HAP-1 (cell line): ENCODE measurements around the gene SLC35E4.
"Not testable (repeated sequence)": the region's sequence is repeated elsewhere in the genome, so short reads cannot be mapped to it uniquely, and the experiment has no call there.

Experiments used
- DNase-seq, 2 experiments: peaks; one replicate each; pipeline ENCODE4 v3.0.0-alpha.2; 2016 to 2020; ENCODE audit warnings: low spot score in 2 of 2
- H3K27me3 ChIP-seq: fragments of 250-450 bp; sonication (Bioruptor Pico); 2 replicates; pipeline ENCODE4 v1.5.1; 2020; ENCODE audit warnings: low read depth, mild to moderate bottlenecking, moderate library complexity
- H3K36me3 ChIP-seq: fragments of 250-450 bp; sonication (Bioruptor Pico); replicated peaks from 2 replicates; pipeline ENCODE4 v1.5.1; 2020; ENCODE audit warnings: mild to moderate bottlenecking
- H3K4me1 ChIP-seq: fragments of 250-450 bp; sonication (Bioruptor Pico); 2 replicates; pipeline ENCODE4 v1.5.1; 2020; ENCODE audit warnings: mild to moderate bottlenecking
- H3K4me3 ChIP-seq: fragments of 250-450 bp; sonication (Bioruptor Pico); 2 replicates; pipeline ENCODE4 v1.5.1; 2020; ENCODE audit warnings: mild to moderate bottlenecking, moderate library complexity
- H3K9me3 ChIP-seq: fragments of 250-450 bp; sonication (Bioruptor Pico); 2 replicates; pipeline ENCODE4 v1.5.1; 2020; ENCODE audit warnings: mild to moderate bottlenecking, moderate library complexity
- in situ Hi-C: fragments of 300-500 bp; cut with MboI; formaldehyde crosslinking; loops from 3 replicates; pipeline ENCODE4 v1.14.3; 2020; ENCODE audit warnings: low sequenced_read_pairs, inconsistent platforms, mixed read lengths

SLC35E4 gene, protein sequence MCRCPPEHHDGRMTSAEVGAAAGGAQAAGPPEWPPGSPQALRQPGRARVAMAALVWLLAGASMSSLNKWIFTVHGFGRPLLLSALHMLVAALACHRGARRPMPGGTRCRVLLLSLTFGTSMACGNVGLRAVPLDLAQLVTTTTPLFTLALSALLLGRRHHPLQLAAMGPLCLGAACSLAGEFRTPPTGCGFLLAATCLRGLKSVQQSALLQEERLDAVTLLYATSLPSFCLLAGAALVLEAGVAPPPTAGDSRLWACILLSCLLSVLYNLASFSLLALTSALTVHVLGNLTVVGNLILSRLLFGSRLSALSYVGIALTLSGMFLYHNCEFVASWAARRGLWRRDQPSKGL

DNA sequence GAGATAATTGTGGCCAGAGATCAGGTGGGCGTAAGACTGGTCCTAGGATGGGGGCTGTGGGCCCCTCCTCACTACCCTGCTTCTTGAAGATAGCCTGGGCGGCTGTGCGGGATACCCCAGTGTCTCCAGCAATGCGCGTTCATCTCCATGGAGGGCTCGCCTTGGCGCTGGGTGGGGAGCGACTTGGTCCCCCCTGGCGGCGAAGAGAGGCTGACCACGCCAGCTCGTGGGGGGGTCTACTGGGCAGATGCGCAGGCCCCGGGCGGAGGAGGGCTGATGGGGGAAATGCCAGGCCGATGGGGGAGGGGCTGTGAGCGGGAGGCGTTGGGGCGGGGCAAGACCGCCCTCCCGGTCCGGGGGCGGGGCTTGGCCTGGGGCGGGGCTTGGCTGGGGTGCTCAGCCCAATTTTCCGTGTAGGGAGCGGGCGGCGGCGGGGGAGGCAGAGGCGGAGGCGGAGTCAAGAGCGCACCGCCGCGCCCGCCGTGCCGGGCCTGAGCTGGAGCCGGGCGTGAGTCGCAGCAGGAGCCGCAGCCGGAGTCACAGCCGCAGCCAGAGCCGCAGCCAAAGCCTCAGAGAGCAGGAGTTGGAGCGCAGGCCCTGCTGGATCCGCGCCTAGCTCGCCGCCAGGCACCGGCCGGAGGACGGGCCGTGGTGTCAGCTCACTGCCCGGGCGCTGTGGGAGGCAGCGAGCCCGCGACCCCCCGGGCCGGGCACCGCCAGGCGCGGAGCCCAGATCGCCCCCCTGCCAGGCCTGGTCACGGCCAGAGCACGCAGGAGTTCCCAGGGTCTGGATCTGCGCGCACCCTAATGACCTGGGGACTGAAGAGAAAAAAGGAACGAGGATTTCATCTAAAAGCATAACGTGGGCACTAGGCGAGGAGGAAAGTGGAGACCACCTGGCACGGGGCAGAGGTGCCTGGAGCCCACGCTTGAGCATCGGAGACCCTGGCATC, at the start of gene SLC35E4:
SLC35E4 (plus strand) TSS at position 509 of the 953 bp plus-strand sequence. CDS start 670 bp downstream, outside the sequence.
- no peaks in the 10 kb centered on the region for H3K27me3 ChIP-seq
- in situ Hi-C loops: no loop called here
- peak; percentile 86 to 97 for DNase-seq
- H3K9me3 ChIP-seq: no peaks in the 10 kb centered on the region
- peaks cover 25% of the 10 kb centered on the region for H3K4me1 ChIP-seq
- no peaks in the 10 kb centered on the region; the same call in 1 of the 2 replicates for H3K36me3 ChIP-seq
- H3K4me3 ChIP-seq: peak within 1 kb of the TSS; percentile 52

DNA sequence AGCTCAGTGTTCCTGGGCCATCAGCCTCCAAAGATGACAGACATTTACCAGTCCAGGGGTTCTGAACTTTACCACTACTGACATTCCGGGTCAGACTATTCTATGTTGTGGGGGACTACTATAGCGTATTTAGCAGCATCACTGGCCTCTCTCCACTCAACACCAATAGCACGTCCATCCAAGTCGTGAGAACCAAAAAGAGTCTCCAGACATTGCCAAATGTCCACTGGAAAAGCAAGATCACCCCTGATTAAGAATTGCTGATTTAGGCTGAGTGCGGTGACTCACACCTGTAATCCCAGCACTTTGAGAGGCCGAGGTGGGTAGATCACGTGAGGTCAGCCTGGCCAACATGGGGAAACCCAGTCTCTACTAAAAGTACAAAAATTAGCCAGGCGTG, 49.2 kb upstream of the SLC35E4 start:
- Histone ChIP-seq H3K4me3 (no peak overlapping the region), H3K27me3 (no peaks in the 10 kb centered on the region), H3K36me3 (peaks cover 80% of the 10 kb centered on the region), H3K4me1 (peaks cover 4% of the 10 kb centered on the region), H3K9me3 (no peaks in the 10 kb centered on the region)
- in situ Hi-C loops: no loop called here
- no peak for DNase-seq

DNA sequence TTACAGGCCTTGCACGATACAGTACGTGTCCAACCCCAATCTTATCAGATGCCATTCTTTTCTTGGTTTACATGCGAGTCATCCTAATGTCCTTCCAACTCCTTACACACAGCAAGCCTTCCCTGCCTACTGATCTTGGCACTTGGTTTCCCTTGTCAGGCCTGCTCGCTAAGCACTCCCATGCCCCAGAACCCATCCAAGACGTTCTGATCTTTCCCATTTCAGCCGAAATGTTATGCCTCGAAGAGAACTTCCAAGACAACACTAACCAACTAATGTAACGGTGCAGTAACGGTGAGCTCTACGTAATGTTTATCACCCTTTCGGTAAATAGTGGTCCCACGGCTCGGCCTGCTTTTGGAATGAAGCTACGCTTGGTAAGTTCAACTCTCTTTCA, 44.4 kb upstream of the SLC35E4 start:
- Histone ChIP-seq H3K4me1 (peaks cover 4% of the 10 kb centered on the region), H3K4me3 (peak overlapping the region; percentile 64), H3K9me3 (no peaks in the 10 kb centered on the region), H3K36me3 (peaks cover 35% of the 10 kb centered on the region), H3K27me3 (peaks cover 12% of the 10 kb centered on the region)
- in situ Hi-C loops: no loop called here
- peak in 1 of 2 experiments; percentile 15 for DNase-seq

DNA sequence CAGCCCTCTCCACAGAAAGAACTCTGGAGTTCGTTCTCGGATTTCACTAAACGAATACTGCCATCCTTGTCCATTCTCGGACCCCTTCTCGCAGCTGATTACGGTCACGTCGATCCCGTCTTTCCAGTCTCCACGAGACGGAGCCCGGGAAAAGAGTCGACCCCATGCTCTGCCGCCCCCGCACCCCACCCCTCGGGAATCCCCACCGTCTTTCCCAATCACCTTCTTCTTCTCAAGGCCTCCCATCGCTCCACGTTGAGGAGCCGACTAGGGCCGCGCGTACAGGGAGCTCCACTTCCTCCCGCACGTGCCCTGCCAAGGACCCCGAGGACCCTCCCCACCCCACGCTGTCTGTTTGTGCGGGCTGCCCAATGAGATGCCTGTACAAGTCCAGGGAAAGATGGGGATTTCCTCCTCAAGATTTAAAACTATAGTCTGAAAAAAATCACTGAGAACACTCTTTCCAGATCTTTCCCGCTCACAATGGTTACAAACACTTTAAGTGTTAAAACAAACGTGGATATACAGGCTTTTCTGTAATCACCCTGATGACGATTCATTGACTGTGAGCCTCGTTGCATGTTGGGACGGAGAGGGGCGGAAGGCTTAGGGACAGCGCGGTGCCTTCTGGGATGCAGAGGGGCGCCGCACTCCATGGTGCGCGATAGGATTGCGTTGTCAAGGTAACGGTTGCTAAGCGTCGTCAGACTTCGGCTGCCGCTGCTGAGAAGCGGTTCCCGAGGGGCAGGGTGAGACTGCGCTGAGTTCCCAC, 43.8 kb upstream of the SLC35E4 start, which contains the start of gene PES1:
PES1 (minus strand) TSS at position 323 of the 772 bp plus-strand sequence; CDS start at position 246, 77 bp downstream.
- Histone ChIP-seq H3K4me3 (peak within 1 kb of the TSS; percentile 64), H3K9me3 (no peaks in the 10 kb centered on the region), H3K4me1 (peaks cover 4% of the 10 kb centered on the region), H3K36me3 (peaks cover 29% of the 10 kb centered on the region), H3K27me3 (peaks cover 12% of the 10 kb centered on the region)
- DNase-seq: peak; percentile 97
- in situ Hi-C loops: no loop called here

DNA sequence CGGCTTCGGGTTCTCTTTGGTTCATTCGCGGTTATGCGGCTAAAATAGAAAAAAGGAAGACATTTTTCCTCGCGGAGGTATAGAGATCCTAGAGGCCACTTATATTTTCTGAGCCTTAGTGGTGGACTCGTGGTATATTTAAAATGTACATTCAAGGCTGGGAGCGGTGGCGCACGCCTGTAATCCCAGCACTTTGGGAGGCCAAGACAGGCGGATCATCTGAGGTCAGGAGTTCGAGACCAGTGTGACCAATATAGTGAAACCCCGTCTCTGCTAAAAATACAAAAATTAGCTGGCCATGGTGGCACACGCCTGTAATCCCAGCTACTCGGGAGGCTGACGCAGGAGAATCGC, 43.2 kb upstream of the SLC35E4 start:
- in situ Hi-C loops, H3K4me3 ChIP-seq: not testable (repeated sequence)
- H3K27me3 ChIP-seq: peaks cover 12% of the 10 kb centered on the region

DNA sequence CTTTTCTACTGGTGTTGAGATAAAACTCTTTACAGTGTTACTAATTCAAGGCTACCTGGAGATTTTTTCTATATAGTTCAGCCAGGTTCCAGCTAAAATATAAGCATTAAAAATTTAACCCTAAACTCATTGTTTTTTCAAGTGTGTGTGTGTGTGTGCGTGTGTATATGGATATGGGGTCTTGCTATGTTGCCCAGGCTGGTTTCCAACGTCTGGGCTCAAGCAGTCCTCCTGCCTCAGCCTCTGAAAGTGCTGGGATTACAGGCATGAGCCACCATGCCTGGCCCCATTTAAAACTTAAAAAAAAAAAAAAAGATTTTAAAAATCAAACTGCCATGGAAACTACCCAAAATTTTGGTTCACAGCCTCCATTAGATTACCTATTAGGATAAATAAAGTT, 39.4 kb upstream of the SLC35E4 start:
- no peaks in the 10 kb centered on the region for H3K4me1 ChIP-seq
- H3K27me3 ChIP-seq: peaks cover 12% of the 10 kb centered on the region
- DNase-seq: no peak
- H3K4me3 ChIP-seq: no peak overlapping the region
- 0 out of 2 replicates have a peak, but pooled peaks cover under 1% of the 10 kb centered on the region for H3K36me3 ChIP-seq
- no peaks in the 10 kb centered on the region for H3K9me3 ChIP-seq
- in situ Hi-C loops: no loop called here

More for the DNA sequence above, 43.2 kb upstream of the SLC35E4 start:
- H3K9me3 ChIP-seq, H3K4me1 ChIP-seq, DNase-seq: not testable (repeated sequence)
- H3K36me3 ChIP-seq: peaks cover 24% of the 10 kb centered on the region

DNA sequence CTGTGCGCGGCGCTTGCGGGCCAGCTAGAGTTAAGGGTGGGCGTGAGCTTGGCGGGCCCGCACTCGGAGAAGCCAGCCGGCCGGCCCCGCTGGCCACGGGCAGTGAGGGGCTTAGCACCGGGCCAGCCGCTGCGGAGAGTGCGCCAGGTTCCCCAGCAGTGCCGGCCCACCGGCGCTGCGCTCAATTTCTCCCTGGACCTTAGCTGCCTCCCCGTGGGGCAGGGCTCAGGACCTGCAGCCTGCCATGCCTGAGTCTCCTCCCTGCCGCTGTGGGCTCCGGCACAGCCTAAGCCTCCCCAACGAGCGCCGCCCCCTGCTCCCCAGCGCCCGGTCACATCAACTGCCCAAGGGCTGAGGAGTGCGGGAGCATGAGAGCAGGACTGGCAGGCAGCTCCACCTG, 38.7 kb upstream of the SLC35E4 start:
- Histone ChIP-seq H3K4me3 (no peak overlapping the region), H3K36me3 (no peaks in the 10 kb centered on the region), H3K4me1 (no peaks in the 10 kb centered on the region), H3K9me3 (no peaks in the 10 kb centered on the region), H3K27me3 (peaks cover 12% of the 10 kb centered on the region)
- no peak for DNase-seq
- in situ Hi-C loops: no loop called here

DNA sequence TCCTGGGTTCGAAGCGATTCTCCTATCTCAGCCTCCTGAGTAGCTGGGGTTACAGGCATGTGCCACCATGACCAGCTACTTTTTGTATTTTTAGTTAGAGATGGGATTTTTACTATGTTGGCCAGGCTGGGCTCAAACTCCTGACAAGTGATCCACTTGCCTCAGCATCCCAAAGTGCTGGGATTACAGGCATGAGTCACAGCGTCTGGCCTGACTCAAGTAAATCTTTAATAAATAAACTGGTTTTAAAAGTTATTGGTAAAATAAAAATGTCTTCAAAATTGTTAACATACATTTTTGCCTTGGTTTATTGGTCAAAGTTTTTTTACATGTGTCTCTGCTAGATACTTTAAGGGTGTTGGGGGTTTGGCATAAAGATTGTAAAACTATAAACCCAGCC, 36.6 kb upstream of the SLC35E4 start:
- no peak for DNase-seq

DNA sequence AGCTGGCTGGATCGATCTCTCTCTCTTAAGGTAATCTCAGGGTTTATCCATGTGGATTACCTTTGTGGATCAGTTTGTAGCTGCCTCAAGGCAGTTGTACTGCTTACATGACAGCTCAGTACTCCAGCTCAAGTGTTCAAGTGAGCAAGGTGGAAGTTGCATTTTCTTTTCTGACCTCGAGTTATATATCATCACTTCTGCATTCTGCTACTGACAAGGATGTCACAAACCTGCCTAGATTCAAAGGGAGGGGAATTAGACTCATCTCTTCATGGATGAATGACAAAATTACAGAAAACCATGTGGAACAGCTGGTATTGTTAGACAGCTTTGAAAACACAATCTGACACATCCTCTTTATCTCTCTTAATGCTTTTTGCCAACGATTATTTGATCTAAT, 34.7 kb upstream of the SLC35E4 start:
- no peak for DNase-seq

More for the DNA sequence above, 36.6 kb upstream of the SLC35E4 start:
- no peaks in the 10 kb centered on the region for H3K9me3 ChIP-seq
- H3K4me1 ChIP-seq: no peaks in the 10 kb centered on the region
- in situ Hi-C loops: no loop called here
- no peak overlapping the region for H3K4me3 ChIP-seq
- no peaks in the 10 kb centered on the region for H3K36me3 ChIP-seq
- H3K27me3 ChIP-seq: peaks cover 9% of the 10 kb centered on the region

DNA sequence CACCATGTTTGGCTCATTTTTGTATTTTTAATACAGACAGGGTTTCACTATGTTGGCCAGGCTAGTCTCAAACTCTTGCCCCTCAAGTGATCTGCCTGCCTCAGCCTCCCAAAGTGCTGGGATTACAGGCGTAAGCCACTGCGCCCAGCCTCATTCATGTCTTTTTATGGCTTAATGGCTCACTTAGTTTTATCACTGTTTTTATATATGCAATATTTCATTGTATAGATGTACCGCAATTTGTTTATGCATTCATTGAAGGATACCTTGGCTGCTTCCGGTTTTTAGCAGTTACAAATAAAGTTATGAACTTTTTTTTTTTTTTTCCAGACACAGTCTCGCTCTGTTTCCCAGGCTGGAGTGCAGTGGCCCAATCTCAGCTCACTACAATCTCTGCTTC, 34.1 kb upstream of the SLC35E4 start:
- Histone ChIP-seq H3K36me3 (no peaks in the 10 kb centered on the region), H3K9me3 (no peaks in the 10 kb centered on the region), H3K27me3 (no peaks in the 10 kb centered on the region), H3K4me3 (no peak overlapping the region), H3K4me1 (peaks cover 7% of the 10 kb centered on the region)
- no peak for DNase-seq
- in situ Hi-C loops: no loop called here

More for the DNA sequence above, 34.7 kb upstream of the SLC35E4 start:
- Histone ChIP-seq H3K36me3 (no peaks in the 10 kb centered on the region), H3K9me3 (no peaks in the 10 kb centered on the region), H3K27me3 (peaks cover 2% of the 10 kb centered on the region; the same call in 1 of the 2 replicates), H3K4me1 (peaks cover 3% of the 10 kb centered on the region), H3K4me3 (no peak overlapping the region)
- in situ Hi-C loops: no loop called here

DNA sequence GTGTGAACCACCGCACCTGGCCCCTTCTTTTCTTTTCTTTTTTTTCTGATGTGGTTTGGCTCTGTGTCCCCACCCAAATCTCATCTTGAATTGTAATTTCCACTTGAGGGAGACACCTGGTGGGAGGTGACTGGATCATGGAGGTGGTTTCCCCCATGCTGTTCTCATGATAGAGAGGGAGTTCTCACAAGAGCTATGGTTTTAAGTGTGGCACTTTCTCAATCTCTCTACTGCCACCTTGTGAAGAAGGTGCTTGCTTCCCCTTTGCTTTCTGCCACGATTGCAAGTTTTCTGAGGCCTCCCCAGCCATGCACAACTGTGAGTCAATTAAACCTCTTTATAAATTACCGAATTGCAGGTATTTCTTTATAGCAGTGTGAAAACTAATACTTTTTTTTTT, 33.5 kb upstream of the SLC35E4 start:
- peaks cover 7% of the 10 kb centered on the region for H3K4me1 ChIP-seq
- no peaks in the 10 kb centered on the region for H3K36me3 ChIP-seq
- no peaks in the 10 kb centered on the region for H3K27me3 ChIP-seq
- in situ Hi-C loops: no loop called here
- peak in 1 of 2 experiments; percentile 21 for DNase-seq
- H3K9me3 ChIP-seq: no peaks in the 10 kb centered on the region
- H3K4me3 ChIP-seq: no peak overlapping the region

DNA sequence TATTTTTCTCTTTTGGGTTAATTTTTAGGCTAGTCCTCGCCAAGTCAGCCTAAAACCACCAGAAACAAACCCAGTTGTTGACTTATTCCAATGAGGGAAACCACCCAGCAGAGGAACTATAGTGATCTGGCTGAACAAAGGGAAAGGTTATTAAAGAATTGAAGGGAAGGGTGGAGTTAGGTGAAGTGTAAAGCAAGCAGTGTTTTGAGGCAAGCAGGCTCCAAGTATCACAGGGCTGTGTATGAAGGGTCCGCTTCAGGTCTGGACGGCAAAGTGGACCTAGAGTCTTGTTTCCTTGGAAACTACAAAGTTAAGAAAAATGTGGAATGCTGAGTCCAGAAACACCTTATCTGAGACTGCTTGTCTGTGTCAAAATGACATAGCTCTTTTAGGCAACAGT, 31.8 kb upstream of the SLC35E4 start:
- no peaks in the 10 kb centered on the region for H3K27me3 ChIP-seq
- no peak overlapping the region for H3K4me3 ChIP-seq
- H3K36me3 ChIP-seq: no peaks in the 10 kb centered on the region
- in situ Hi-C loops: no loop called here
- no peaks in the 10 kb centered on the region for H3K9me3 ChIP-seq
- H3K4me1 ChIP-seq: peaks cover 11% of the 10 kb centered on the region
- DNase-seq: no peak

DNA sequence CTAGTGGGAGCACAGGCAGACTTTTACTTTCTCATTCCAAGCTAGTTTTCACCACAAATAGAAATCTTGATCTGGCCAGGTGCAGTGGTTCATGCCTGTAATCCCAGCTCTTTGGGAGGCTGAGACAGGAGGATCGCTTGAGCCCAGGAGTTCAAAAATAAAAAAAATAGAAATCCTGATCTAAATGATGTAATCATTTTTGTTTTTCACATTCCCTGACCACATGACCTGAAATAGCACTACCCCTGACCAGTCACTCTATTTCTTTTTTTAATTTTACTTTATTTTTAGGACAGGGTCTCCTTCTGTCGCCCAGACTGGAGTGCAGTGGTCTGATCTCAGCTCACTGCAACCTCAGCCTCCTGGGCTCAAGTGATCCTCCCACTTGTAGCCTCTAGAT, 30.9 kb upstream of the SLC35E4 start:
- Histone ChIP-seq H3K4me1 (peaks cover 11% of the 10 kb centered on the region), H3K4me3 (no peak overlapping the region)
- in situ Hi-C loops: no loop called here

More for the DNA sequence above, 30.9 kb upstream of the SLC35E4 start:
- H3K36me3 ChIP-seq: no peaks in the 10 kb centered on the region
- no peaks in the 10 kb centered on the region for H3K9me3 ChIP-seq
- no peak for DNase-seq
- no peaks in the 10 kb centered on the region for H3K27me3 ChIP-seq
